ENCODE results near the gene LCNL1. TPM values are rescaled to one million over a fixed set of nuclear protein-coding genes. Genes with fewer than 3 reads are reported as not detected.

The LCNL1 gene
- total and polyA plus RNA-seq, 10 of the 15 experiments (the other 5 are each of a cell fraction or from before 2014, with no cell fraction given) = not detected

DNA sequence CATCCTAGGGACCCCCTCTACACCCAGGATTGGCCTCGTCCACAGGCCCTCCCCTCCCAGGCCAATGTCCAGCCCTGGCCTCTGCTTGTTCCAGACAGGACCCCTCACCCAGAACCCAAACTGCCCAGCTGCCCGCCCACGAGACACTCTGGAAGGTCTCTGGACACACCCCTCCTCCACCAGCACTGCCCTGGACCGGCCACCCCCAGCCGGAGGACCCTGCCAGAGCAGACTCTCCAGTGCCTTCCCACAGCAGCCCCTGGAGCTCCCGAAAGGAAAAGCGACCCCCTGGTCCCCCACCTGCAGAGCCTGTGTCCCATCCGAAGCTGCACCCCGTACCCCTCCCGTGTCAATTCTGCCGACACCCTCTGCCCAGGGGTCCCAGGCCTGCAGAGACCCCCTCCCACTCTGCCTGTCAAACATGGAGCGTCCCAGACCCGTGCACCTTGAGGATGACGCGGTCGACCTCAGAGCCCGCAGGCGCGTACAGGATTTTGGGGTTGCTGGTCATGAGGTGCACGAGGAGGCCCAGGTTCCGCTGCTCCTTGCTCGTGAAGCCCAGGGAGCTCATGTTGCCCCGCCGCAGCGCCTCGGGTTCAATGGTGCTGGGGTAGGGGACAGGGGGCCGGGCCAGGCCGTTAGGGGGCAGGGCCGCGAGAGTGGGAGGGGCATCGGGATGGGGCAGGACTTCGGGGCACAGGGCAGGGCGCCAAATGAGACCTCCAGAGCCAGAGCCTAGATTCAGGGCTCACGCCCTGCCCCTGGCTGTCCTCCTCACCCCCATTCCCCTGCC lies 37.3 kb downstream of the LCNL1 start (continued):
- TF ChIP-seq, protein P1, sequence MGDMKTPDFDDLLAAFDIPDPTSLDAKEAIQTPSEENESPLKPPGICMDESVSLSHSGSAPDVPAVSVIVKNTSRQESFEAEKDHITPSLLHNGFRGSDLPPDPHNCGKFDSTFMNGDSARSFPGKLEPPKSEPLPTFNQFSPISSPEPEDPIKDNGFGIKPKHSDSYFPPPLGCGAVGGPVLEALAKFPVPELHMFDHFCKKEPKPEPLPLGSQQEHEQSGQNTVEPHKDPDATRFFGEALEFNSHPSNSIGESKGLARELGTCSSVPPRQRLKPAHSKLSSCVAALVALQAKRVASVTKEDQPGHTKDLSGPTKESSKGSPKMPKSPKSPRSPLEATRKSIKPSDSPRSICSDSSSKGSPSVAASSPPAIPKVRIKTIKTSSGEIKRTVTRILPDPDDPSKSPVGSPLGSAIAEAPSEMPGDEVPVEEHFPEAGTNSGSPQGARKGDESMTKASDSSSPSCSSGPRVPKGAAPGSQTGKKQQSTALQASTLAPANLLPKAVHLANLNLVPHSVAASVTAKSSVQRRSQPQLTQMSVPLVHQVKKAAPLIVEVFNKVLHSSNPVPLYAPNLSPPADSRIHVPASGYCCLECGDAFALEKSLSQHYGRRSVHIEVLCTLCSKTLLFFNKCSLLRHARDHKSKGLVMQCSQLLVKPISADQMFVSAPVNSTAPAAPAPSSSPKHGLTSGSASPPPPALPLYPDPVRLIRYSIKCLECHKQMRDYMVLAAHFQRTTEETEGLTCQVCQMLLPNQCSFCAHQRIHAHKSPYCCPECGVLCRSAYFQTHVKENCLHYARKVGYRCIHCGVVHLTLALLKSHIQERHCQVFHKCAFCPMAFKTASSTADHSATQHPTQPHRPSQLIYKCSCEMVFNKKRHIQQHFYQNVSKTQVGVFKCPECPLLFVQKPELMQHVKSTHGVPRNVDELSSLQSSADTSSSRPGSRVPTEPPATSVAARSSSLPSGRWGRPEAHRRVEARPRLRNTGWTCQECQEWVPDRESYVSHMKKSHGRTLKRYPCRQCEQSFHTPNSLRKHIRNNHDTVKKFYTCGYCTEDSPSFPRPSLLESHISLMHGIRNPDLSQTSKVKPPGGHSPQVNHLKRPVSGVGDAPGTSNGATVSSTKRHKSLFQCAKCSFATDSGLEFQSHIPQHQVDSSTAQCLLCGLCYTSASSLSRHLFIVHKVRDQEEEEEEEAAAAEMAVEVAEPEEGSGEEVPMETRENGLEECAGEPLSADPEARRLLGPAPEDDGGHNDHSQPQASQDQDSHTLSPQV (IDR thresholded peaks at IDR 0.05) = no peak
- no peak for TF ChIP-seq BCL11A (IDR thresholded peaks at IDR 0.05; ENCODE audit: low read depth, low read length)

DNA sequence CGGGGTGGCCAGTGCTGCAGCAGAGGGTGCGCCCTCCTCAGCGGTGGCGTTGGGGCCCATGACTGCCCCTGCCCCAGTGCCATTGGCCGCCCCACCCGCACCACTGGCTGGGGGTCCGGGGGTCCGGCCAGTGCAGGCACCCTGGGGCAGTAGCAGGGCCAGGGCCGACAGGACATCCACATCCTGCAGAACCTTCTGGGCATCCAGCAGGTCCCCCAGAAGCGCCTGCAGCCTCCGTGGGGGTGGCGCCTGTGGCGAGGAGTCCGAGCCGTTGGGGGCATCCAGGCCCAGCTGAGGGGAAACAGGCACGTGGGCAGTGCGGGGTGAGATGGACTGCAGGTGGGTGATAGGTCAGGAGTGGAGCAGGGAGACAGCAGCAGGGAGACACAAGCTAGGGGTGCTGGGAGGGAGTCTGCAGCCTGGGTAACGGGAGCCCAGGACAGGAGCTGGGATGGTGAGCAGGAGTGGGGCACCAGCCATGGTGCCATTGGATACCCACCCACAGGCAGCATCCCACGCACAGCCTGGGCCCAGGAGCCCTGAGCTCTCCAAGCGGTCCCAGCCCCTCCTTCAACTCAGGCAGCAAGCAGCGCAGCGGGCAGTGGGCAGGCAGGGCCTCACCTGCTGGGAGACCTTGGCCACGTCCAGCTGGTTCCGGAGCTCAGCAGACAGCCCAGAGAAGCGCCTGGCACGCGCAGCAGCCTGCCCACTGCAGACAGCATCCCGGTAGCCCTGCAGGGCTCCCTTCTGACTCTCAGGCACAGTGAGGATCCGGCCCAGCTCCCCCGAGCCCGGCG lies 38.2 kb downstream of the LCNL1 start:
- TF ChIP-seq POU2F2 (IDR thresholded peaks at IDR 0.05; ENCODE audit: borderline replicate concordance, low read depth, low read length) (no peak), NFYB (IDR thresholded peaks at IDR 0.05; ENCODE audit: insufficient read depth, low read depth, low read length) (no peak), MYB (IDR thresholded peaks at IDR 0.05; ENCODE audit: borderline replicate concordance, low read depth, low read length) (no peak), RFX5 (IDR thresholded peaks at IDR 0.05; ENCODE audit: low read depth, low read length) (no peak), BRCA1 (IDR thresholded peaks at IDR 0.05; ENCODE audit: low read depth, low read length) (no peak)
- TF ChIP-seq, protein P2, sequence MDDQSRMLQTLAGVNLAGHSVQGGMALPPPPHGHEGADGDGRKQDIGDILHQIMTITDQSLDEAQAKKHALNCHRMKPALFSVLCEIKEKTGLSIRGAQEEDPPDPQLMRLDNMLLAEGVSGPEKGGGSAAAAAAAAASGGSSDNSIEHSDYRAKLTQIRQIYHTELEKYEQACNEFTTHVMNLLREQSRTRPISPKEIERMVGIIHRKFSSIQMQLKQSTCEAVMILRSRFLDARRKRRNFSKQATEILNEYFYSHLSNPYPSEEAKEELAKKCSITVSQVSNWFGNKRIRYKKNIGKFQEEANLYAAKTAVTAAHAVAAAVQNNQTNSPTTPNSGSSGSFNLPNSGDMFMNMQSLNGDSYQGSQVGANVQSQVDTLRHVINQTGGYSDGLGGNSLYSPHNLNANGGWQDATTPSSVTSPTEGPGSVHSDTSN (IDR thresholded peaks at IDR 0.05; ENCODE audit: insufficient replicate concordance, low read depth, low read length) = no peak
- ATAC-seq (no peak), FAIRE-seq (no peak), DNase-seq (ENCODE audit: low read depth, low spot score) (no peak)
- Histone ChIP-seq H3K9ac (ENCODE audit: control insufficient read depth, insufficient read depth, low read length) (no peak overlapping the region), H3K4me2 (ENCODE audit: control insufficient read depth, insufficient read depth) (no peak overlapping the region), H3K4me1 (ENCODE audit: control insufficient read depth, insufficient read depth, low read length) (no peaks in the 10 kb centered on the region), H3K27ac (ENCODE audit: control insufficient read depth, insufficient read depth) (no peak overlapping the region), H3K27me3 (replicated peaks in 1 of 2; ENCODE audit: control insufficient read depth in 2 of 2, insufficient read depth in 2 of 2, low read length in 1 of 2) (no peaks in the 10 kb centered on the region), H3K9me3 (replicated peaks; ENCODE audit: control insufficient read depth, insufficient read depth, low read length) (no peaks in the 10 kb centered on the region; the same call in 2 of the 3 replicates), H3K79me2 (ENCODE audit: control insufficient read depth, insufficient read depth, low read length) (no peaks in the 10 kb centered on the region), H2AFZ (ENCODE audit: control insufficient read depth, low read depth, low read length) (no peak overlapping the region), H4K20me1 (ENCODE audit: control insufficient read depth, insufficient read depth) (no peaks in the 10 kb centered on the region), H3K4me3 (no peak overlapping the region), H3K36me3 (ENCODE audit: control insufficient read depth in 2 of 2, insufficient read depth in 2 of 2, low read length in 1 of 2) (no peaks in the 10 kb centered on the region)
- ChIA-PET CTCF (interaction anchor here (1.1 to 1.4 kb wide), 2 partner anchors 43 to 102 kb away, joined by 3 read pairs; no protein-coding TSS in a partner anchor), POLR2A (interaction anchor here (0.6 to 1.0 kb wide), 2 partner anchors 31 to 210 kb away, joined by 4 read pairs; no protein-coding TSS in a partner anchor), RAD21 (ENCODE audit: unreplicated experiment) (no interaction called here), SMC1A (ENCODE audit: uncharacterized antibody, unreplicated experiment) (no interaction called here)
- intact Hi-C loops (cut with micrococcal nuclease; ENCODE audit: unreplicated experiment) (no loop called here), in situ Hi-C loops (cut with MboI) (no loop called here)
- WGBS (ENCODE audit: insufficient coverage, insufficient replicate concordance, low lambda C conversion rate, missing lambda C conversion rate) = 64% methylated on average over 32 of the region's 32 CpGs
- no TSS peak for BruUV-seq (replicated peaks)
